Hematopoietic multipotent progenitor cell treated with erythropoietin and hydrocortisone succinate and interleukin-3 and kit ligand, for 17 days (in vitro differentiated cells): ENCODE data around the gene CAPN5.

Source experiments
- DNase-seq: peaks from one replicate; pipeline ENCODE4 v3.0.0-alpha.2; 2015; ENCODE audit warnings: low spot score

CAPN5 gene

DNA sequence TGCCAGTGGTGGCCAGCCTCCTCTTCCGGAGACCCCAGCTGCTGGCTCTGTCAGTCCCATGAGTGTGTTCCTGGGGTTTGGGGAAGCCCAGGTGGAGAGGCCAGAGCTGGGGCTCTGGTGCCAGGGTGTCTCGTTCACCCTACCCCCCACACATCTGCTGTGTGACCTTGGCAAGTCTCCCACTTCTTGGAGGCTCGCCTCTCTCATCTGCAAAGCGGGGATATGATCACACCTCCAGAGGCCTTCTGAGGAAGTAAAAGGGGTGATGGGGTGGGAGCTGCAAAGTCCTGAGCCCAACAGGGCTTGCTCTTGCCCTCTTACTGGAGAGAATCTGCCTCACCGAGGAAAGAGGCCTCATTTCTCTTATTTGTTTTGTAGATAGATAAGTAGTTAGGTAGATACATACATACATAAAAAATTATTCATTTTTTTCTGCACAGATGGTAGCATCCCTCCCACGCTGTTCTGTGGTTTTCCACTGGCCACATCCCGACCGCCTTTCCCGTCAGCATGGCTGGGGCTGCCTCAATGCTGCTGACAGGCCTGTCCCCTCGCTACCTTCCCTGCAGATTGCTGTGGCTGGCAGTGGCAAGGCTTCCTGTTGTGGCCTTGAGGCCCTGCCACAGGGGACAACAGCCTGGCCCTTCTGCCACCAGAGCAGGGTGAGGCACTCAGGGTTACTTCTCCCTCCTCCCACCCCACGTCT is 85.2 kb downstream of the CAPN5 start:
- no peak for DNase-seq

DNA sequence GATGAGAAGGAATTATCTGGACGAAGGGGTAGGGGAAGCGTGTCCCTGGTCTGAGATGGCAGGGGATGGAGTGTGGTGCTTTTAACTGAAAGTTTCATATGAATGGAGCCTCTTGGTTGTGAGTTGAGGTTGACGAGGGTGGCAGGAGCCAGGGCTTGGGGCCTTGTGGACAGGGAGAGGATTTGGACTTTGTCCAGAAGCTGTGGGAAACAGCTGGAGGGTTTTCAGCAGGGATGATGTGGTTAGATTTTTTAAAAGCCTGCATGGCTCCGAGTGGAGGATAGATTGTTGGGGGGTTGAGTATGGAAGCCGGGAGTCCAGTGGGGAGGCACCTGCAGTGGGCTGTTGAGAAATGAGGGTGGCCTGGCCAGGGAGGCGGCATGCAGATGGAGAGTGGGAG is 86.1 kb downstream of the CAPN5 start:
- DNase-seq: no peak

DNA sequence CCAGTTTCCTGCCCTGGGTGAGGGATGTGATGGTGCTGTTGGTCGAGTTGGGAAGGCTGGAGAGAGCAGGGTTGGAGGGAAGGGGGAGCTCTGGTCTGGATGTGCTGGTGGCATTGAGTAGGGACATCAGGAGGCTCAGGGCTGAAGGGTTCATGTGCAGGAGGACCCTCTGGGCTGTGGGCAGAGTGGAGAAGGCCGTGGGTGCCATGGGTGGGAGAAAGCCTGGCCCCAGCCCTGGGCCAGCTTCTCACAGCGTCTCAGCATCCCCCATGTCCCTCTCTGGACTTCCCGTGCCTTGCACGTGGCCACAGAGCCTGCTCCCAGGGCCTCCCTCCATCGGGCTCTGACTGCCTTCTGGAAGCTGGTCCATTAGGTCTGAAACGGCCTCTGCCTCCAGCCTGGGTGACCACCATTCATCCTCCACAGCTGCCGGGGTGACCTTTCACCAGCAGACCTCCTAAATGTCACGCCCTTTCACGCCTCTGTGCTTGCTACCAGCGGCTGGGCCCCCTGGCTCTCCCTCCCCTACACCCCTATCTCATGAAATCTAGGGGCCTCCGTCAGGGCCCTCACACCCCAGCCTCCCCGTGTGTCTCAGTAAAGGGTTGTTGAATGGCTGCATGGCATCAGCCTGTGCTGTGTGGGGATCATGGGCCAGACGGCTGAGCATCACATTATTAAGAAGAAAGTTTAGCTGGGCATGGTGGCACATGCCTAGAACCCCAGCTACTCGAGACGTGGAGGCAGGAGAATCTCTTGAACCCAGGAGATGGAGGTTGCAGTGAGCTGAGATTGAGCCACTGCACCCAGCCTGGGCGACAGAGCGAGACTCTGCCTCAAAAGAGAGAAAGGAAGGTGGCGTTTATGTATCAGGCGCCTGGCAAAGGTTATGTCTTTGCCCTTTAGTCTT is 86.8 kb downstream of the CAPN5 start:
- no peak for DNase-seq

DNA sequence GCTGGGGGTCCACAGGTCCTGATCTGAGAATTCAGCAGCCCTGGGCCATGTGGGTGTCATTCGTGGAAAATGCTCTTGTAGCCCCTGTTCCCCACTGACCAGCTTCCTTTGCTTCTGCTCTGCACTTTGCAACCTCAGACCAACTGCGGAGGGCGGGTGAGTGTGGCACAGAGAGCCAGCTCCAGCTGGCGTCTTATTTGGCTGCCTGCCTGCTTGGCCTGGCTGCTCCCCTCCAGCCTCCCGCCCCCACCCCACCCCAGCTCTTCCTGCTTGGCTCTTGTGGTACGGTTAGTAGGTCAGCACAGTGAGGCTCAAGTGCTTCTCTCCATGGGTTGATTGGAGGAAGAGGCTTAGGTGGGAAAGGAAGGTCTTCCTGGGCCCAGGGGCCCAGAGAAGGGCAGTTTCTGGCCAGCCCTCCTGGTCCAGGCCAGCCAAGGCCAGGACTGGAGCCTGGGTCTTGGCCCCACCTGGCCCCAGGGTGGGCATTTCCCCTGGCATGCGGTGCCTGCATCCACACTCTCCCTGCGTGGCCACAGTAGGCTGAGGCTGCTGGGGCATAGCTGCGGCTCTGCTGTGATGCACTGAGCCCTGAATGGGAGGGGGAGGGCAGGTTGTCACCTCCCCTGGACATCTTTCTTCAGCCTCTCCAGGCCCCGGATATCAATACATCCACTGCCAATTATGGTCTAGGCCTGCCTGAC is 87.8 kb downstream of the CAPN5 start:
- DNase-seq: no peak

DNA sequence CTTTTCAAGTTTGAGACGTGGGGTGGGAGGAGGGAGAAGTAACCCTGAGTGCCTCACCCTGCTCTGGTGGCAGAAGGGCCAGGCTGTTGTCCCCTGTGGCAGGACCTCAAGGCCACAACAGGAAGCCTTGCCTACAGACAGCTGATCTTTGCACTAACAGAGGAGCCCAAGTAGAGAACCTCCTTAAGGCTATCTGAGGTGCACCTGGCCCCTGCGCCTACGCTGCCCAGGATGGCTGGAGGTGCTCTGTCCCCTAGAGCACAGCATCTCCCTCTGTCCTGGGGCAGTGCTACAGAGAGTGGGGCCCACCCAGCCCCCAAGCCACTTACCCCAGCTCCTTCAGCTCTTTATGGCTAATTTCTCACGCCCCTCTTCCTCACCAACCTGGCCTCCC is 88.3 kb downstream of the CAPN5 start:
- DNase-seq: no peak

DNA sequence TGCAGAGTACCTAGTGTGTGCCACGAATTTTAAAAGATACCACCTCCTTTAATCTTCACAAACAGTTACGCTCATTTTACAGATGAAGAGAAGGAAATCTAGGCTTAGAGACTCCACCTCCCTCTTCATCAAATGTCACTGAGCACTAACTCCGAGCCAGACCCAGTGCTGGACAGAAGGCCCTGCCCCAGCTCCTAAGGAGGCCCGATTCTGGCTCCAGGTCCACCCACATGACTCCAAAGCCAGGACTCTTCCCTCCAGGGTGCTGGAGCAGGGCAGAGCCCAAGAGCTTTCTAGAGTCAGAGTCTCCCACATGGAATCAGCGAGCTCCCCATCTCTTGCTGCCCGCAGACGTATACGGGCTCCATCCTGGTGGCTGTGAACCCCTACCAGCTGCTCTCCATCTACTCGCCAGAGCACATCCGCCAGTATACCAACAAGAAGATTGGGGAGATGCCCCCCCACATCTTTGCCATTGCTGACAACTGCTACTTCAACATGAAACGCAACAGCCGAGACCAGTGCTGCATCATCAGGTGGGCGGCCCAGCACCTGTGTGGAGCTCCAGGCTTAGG is 88.9 kb downstream of the CAPN5 start:
- no peak for DNase-seq

DNA sequence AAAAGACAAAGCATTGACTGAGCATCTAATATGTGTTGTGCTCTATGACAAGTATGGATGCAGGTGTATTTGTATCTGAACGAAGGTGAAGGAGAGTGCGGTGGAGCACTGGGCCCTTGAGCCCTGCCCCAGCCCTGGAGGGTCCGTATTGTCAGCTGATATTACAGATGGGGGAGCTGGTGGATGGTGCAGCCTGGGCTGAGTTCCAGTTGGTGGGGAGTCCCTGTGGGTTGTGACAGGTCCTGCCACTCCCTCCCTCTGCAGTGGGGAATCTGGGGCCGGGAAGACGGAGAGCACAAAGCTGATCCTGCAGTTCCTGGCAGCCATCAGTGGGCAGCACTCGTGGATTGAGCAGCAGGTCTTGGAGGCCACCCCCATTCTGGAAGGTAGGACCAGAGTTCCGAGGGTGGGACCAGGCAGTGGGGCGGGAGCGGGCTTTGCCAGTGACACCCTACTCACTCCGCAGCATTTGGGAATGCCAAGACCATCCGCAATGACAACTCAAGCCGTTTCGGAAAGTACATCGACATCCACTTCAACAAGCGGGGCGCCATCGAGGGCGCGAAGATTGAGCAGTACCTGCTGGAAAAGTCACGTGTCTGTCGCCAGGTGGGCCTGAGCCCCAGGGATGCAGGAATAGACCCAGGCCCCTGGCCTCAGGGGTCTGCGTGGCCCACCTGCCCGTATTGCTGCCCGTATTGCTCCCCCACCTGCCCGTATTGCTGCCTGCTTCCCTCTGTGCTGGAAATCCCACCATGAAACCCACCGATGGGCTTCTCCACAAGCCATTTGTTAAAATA is 89.8 kb downstream of the CAPN5 start:
- no peak for DNase-seq

DNA sequence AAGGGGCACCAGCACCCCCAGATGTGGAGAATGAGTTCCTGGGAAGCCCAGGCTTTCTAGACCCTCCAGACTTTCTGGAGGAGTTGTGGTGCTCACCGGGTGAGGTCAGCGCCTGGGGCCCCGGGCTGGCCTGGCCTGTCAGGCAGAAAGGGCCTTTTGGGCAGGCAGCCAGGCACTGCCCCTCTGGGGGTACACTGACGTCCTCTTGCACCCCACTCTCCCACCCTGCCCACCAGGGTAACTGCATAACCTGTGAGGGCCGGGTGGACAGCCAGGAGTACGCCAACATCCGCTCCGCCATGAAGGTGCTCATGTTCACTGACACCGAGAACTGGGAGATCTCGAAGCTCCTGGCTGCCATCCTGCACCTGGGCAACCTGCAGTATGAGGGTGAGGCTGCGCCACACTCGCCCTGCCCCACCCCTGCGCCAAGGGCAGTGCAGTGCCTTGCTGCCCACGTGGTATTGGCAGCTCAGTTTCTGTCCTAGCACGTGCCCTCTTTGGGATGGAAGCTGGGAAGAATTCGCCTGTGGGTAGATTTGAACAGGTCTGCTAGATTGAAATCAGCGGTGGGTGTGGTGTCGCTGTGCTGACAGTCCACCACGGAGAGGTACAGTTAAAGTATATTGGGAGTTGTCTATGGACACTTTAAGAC is 91.4 kb downstream of the CAPN5 start:
- no peak for DNase-seq

DNA sequence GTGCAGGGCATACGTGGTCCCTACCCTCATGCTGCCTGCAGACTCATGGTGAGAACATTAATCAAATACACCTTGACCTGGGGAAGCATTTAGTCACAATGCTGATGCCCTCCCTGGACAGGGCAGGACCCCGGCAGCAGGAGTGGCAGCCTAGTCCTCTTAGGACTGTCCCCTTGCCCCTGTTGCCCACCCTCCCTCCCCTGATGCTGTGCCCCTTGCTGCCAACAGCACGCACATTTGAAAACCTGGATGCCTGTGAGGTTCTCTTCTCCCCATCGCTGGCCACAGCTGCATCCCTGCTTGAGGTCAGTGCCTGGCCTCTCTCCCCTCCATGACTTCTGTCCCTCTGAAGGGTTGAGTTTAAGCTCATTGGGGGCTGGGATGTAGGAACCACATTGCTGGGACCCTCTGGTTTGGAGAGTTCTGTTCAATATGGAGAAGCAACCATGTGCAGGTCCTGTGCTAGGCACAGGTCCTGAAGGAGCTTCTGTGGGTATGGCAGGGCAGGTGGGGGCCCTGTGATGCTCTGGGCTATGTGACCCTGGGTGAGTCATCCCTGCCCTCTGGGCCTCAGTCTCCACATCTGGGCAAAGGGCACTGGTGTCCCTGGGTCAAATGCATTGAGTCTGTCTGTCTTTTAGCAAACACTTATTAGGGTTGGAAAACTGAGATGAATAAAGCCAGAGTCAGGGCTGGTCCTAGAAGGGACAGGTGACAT is 92.6 kb downstream of the CAPN5 start:
- DNase-seq: no peak

DNA sequence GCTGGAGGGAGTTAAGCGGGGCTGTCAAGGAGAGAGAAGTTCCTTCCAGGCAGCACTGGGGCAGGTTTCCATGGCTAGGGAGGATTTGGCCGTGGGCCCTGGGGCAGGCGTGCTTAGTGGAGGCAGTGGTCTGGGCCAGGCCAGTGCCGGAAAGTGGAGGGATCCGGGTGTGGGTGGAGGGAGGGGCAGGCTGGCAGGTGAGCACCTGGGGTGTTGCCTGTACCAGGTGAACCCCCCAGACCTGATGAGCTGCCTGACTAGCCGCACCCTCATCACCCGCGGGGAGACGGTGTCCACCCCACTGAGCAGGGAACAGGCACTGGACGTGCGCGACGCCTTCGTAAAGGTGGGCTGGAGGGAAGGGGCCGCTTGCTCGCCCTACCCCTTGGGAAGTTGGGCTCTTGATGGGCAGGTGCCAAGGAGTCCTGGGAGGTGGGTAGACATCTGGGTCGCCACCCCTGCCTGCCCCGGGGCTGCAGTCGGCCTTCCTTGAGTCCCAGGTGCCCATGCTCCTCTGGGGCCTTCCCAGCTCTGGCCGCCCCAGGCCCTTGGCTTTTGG is 93.2 kb downstream of the CAPN5 start:
- DNase-seq: no peak

DNA sequence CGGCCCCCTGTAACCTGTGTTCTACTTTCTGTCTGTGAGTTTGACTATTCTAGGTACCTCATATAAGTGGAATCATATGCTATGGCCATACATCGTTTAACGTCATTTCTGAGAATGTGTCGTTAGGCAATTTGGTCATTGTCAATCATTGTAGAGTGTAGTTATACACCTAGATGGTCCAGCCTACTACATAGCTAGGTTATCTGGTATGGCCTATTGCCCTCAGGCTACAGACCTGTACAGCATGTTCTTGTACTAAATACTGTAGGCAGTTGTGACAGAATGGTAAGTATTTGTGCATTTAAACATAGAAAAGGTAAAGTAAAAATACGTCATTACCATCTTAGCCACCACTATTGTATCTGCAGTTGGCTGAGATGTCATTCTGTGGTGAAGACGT is 96.5 kb downstream of the CAPN5 start:
- no peak for DNase-seq

DNA sequence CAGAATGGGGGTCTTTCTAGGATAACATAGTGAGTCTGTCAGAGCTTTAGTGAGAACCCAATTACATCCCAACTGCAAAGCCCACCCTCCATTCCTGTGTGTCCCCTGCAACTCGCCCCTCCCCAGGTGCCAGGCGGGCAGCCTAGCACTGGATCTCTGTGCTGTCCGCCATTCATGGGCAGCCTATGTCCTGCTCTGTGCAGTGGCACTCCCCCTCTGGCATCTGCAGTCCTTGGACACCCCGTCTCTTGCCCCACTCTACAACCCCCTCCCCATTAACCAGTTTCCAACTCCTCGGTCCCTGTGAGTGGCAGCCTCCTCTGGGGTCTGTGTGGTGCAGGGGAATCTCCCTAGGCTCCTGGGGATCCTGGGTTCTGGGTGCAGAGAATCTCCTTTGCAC is 98.3 kb downstream of the CAPN5 start:
- no peak for DNase-seq

DNA sequence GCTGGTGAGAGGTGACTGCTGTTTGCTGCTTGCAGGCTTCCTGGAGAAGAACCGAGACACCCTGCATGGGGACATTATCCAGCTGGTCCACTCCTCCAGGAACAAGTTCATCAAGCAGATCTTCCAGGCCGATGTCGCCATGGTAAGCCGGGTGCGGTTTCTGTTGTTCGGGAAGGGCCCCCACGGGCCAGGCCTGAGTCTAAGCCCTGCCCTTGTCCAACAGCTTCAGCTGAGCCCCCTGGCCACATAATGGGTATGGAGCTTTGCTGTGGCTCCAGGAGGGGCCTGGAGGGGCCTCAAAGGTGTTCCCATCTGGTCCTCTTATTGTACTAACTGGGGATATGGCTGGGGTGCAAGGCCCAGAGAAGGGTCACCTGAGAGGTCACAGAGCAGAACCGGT is 99.2 kb downstream of the CAPN5 start:
- DNase-seq: no peak

DNA sequence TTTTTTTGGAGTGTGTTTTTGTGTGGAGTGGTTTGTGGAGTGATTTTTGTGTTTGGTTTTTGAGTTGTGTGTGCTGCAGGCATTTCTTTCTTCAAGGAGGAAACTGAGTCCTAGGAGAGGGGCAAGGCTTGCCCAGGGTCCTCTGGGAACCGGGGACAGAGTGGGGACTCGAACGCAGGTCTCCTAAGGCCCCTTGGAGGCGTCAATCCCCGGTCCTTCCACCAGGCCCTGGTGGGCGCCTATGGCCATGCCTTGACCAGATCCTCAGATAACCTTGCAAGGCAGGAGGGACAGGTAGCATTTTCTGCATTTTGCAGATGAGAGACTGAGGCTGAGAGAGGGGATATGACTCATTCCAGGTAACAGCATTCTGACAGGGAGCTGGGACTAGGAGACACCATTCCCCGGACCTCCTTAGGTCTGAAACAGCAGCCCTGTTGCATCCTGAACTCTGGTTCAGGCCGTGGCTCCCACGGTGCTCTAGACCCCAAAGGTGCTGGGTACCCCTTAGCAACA is 100.4 kb downstream of the CAPN5 start:
- DNase-seq: no peak

DNA sequence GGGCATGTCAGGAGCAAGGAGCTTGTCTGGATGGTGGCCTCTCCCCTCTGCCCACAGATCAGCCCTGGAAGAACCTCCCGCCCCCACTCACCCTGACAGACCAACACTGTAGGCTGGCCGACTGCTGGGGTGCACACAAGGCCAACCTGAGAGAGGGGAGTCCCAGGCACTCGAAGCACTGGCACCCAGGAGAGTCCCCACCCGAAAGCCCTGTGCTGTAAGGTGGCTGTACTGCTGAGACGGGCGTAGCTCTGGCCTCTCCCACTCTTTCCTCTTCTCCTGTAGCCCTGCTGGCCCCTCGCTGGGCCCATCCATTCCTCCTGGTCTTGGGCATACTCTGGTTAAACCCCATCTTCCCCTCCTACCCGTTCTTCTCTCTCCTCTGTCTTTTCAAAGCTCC is 101.0 kb downstream of the CAPN5 start:
- DNase-seq: no peak

DNA sequence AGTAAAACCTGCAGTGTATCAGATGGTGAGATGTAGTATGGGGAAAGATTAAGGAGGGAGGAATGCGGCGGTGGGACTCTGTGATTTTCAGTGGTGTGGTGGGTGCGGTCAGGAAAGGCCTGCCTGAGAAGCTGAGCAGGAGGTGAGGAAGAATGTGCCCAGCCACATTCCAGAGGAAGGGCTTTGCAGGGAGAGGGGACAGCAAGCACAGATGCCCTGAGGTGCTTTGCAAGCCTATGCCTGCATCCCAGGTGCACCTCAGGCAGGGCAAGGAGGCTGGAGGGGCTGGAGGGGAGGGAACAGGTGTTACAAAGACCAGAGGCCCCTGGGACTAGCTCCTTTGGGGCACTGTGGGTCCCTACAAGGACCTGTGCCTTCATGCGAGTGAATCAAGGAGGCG is 103.3 kb downstream of the CAPN5 start:
- no peak for DNase-seq

DNA sequence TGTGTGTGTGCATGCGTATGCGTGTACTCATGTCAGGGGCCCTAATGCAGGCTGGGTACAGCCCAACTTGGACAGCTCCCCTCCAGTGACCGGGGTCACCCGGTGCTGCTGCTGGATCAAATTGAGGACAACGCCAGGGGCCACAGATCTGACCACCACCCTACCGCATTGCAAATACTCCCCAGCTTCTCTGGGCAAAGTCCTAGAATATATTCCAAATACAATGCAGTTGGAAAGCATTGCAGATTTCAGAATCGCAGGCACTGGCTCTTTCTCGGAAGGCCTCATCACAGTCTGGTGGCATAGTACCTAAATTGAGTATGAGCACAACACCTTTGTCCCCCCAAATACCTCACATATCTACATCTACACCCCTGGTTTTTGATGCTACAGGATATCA is 104.5 kb downstream of the CAPN5 start:
- no peak for DNase-seq

DNA sequence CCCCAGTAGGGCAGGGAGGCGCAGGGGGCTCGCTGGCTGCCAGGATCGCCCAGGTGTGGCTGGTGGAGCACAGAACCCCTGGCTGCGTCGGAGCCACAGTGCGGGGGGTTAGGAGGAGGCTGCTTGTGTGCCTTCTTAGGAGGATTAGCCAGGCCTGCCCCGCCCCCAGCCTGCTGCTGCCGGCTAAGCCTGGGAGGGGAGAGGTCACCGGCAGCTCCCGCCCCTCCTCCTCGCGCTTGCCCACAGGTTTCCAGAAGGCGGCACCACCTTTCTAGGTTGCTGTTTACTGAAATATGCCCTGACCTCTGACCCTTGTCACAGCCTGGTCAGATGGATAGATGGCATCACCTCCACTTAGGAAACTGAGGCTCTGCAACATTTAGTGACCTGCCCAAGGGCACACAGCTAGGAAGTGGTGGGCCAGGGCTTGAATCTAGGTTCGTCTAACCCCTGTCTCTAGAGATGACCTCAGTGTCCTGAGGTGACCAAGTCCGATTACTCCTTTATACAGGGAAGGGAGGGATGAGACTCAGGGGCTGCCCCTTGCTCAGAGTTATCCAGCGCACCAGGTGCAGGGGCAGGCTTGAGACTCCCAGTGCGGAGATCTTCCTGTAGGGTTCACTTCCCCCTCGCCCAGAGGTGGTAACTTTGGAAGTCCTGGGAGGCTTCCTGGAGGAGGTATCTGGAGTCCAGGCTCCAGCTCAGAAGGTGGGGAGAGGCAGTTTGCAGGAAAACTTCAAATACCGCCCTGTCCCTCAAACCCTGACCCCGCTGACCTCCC is 105.3 kb downstream of the CAPN5 start:
- no peak for DNase-seq

DNA sequence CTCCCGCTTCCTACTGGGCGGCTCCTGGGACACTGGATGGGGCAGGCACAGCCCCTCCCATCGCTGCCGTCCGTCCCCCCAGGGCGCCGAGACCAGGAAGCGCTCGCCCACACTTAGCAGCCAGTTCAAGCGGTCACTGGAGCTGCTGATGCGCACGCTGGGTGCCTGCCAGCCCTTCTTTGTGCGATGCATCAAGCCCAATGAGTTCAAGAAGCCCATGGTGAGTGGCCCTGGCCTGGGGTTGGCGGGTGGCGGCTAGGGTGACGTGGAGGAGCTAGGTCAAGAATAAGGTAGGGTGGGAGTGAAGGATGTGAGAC is 105.9 kb downstream of the CAPN5 start:
- DNase-seq: no peak
